Nucleus accumbens (tissue), 56 donors: Measurements from ENCODE around the gene SAMD8.
A peak's percentile ranks its signal among the peaks of the same experiment; 100 is the strongest.
"Not testable (repeated sequence)": the region's sequence is repeated elsewhere in the genome, so short reads cannot be mapped to it uniquely, and the experiment has no call there.

ENCODE experiments used
- DNase-seq, 56 donors: peaks; one replicate each; lab custom pipeline; 2025; lab: John Stamatoyannopoulos, UW

SAMD8 gene

DNA sequence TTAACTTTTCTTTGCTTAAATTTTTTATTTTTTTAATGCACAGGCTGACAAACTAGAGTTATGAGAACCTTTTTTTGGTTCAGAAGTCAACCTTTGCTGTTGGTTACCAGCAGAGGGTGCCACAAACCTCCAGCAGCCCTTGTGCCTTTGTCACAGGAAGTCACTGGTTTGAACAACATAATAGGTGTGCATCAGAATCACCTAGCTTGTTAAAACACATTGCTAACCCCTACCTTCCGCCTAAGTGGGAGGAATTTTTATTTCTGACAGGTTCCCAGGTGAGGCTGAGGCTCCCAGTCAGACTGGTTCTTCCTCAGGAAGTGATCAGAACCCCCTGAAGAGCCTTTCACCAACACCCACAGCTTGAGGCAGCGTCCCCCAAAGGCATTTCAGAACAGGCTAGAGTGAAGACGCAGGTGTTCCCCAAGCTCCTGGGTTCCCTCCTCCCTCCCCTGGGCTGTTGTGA is 76.5 kb downstream of the SAMD8 start:
- peak in 18 of 56 donors; percentile 1 to 33 (median 8) for DNase-seq

DNA sequence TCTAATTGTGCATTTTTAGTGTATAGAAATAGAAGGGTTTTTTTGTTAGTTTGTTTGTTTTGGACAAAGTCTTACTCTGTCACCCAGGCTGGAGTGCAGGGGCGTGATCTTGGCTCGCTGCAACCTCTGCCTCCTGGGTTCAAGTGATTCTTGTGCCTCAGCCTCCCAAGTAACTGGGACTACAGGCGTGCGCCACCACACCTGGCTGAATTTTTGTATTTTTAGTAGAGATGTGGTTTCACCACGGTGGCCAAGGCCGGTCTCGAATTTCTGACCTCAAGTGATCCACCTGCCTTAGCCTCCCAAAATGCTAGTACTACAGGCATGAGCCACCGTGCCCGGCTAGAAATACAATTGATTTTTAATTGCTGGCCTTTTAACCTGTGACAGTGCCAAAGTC is 77.1 kb downstream of the SAMD8 start:
- DNase-seq = not testable (repeated sequence)

DNA sequence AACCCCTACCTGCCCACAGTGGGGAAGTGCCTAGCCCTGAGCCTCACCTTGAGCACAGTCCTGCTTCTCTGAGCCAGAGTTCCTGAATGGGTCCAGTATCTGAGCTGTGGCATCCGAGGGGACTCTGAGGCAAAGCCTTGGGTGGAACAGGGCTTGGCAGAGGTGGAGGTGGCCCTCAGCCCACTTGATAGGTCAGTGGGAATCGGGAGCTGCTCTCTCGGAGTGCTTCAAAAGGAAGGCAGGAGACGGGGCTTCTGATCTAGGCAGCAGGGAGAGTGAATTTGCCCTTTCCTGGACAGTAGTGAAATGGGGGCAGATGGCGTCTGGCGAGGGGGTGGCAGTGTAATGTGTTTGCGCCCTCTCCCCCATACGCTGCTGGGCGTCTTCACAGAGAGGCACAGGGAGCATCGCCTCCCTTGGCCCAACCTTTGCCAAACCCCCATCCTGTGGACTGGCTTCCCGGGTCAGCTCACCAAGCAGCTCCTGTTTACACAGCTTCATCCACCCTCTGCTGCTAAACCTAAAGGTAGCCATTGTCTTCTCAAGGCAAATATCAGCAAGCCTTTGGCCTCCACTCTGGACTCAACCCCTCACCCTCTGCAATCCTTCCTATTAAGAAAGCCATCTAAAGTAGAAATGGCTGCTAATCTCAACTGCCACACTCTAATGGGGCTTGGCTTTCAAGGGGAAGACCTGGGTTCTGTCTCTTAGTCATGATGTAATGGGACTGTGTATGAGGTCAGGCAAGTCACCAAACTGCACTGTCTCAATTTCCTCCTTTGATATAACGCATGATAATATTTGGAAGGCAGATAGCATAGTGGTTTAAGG is 78.0 kb downstream of the SAMD8 start:
- no peak for DNase-seq

DNA sequence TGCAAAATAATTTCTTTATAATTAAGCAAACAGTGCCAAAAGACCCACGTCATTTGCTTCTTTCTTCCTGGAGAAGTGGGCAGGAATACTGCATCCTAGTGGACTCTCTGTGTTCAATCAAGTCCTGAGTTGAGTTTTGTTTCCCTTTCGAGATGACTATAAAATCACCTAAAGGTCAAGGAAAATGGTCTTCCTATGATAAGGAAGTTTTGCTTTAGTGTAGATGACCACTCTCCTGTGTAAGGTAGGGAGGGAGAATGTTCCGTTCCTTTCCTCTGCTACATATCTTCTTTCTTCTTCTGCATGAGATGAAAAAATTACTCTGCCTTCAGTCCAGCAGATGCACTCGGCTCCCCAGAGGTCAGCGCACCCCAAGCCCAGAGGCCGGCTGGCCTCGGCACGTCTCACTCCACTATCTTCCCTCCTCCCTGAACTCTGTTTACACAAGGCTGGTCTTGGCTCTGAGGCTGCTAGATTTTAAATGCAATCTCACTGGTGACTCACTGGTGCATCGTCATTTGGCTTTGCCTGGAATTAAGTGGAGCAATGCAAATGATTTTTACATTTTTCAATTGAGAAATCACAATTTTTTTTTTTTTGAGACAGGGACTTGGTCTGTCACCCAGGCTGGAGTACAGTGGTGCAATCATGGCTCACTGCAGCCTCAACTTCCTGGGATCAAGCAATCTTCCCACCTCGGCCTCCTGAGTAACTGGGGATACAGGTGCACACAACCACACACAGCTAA is 80.5 kb downstream of the SAMD8 start:
- no peak for DNase-seq

DNA sequence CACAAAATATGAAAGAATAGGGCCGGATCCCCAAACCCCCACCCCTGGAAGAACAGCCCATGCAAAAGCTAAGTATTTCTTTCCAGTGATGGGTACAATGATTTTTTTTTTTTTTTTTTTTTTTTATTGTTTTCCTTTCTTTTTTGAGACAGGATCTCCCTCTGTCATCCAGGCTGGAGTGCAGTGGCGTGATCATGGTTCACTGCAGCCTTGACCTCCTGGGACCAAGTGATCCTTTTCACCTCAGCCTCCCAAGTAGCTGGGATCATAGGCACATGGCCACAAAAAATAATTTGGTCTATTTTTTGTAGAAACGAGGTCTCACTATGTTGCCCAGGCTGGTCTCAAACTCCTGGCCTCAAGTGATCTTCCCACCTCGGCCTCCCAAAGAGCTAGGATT is 83.2 kb downstream of the SAMD8 start:
- not testable (repeated sequence) for DNase-seq

DNA sequence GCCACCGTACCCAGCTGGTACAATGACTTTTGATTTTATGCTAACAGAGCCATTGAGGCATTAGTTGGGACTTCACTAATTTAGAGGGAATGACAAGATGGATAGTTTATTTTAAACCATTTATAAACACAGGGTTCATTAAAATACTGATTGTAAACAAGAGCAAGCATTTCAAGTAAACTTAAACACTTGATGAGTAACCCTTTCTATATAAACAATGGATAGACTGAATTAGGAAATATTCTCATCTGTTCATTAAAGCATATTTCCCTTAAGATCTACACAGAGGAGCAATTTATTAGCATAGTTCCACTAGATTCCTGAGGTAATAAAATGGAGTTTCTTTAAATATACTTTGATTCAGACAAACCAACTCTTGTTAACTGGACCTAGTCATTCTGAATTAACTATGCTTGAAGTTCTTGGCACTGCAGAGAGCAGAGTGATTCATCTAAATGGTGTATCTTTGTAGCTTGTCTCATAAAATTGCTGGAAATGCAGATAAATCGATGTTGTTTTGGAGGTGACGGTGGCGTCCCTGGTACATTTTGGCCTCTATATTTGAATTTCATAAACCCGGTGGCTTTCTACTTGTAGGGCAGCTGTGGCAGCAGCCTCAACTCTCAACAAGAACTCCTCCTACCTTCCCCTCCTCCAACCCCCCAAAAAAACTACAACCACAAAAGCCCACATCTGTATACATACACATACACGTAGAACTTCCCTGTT is 83.7 kb downstream of the SAMD8 start:
- no peak for DNase-seq

DNA sequence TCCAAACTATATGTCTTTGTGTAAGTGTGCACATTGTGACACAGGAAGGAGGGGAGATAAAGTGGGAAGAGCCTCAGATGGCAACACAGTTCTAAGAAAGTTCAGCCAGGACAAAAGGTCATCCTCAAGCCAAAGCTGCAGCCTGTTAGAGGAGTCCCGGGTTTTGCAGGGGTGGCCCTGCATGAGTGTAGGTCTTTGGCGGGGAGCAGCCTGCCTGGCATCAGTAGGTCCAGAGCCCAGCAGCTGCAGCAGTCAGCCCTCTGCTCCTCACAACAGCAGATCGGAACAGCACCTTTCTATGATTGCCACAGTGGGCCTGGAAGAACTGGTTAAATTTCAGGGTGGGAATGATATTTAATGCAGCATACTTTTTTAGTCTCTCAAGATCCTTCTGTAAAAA is 85.6 kb downstream of the SAMD8 start:
- DNase-seq = no peak

DNA sequence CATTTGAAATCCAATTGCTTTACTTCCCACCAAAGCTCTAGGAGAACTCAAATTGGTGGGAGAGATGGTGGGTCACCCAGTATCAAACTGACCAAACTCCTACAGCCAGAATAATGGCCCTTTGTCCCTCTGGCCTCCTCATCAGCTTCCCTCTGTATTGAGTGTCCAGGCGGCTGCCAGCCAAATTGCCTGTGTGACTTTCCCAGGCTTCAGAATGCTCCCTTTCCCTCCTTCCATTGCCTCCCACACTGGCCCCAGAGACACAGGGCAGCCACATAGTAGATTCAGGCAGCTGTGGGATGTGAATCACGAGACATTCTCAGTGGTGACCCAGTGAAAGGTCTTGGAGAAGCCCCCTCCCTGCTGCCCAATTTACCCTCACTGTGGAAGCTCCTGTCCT is 86.5 kb downstream of the SAMD8 start:
- DNase-seq = peak in 37 of 56 donors; percentile 1 to 64 (median 25)

DNA sequence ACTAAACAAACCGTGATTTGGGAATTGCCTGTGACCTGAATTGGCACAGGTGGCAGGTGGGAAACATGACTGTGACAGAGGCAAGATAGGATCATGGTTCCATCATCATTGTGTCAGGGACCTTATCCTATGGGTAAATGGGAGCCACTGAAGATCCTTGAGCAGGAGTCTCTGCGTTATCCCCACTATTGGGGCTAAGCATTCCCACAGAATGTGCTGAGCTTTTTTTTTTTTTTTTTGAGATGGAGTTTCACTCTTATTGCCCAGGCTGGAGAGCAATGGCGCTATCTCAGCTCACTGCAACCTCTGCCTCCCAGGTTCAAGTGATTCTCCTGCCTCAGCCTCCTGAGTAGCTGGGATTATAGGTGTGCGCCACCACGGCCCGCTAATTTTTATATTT is 88.5 kb downstream of the SAMD8 start:
- DNase-seq = not testable (repeated sequence)

DNA sequence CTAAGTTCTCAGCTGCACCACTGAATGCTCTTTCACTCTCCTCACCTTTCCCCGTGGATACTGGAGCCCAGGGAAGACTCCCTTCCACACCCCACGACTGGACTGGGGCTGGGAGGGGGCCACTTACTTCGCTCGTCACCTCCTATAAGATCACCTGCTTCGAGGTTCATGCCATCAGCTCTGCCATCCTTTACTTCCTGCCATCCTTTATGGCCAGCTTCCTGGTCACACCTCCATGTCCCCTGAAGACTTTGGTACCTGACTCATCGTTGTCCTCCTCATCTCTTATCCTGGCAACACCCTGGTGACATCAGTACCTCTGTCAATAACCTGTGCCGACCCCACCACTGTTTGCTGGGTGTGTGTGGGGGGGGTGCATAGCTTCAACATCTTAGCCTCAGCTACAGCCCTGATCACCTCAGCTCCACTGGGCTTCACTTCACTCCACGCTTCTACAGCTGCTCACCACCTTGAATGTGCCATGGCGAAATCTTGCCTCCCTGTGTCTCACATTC is 90.4 kb downstream of the SAMD8 start:
- DNase-seq = no peak

DNA sequence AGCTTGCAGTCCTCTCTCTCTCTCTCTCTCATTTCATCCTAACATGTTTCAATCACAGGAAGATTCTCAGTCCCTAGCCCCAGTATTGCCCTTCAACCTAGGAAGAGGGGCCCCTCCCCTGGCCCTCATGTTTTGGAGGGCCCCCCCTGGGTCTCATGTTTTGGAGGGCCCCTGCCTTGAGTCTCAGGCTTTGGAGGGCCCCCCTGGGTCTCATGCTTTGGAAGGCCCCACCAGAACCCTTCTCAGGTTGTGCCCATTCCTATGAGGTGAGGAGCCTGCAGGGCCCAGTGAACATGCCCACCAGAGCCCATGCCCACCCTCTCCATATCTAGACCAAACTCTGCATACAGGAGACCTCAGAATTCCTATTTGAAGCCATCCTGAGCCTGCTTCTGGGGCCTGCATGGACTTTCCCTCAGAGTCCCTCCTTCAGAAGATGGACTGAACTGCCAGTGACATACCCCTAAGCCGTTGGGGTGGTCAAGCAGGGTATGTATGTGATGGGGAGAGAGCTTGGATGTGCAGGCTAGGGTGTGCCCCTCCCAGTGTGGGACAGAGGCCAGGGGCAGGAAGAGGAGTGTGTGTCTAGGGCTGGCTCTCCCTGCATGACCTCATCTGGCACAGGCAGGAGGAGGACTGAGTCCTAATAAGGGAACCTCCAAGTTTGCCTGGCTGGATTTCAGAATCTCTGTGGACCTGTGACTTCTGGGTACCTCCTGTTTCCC is 91.0 kb downstream of the SAMD8 start:
- DNase-seq = no peak

DNA sequence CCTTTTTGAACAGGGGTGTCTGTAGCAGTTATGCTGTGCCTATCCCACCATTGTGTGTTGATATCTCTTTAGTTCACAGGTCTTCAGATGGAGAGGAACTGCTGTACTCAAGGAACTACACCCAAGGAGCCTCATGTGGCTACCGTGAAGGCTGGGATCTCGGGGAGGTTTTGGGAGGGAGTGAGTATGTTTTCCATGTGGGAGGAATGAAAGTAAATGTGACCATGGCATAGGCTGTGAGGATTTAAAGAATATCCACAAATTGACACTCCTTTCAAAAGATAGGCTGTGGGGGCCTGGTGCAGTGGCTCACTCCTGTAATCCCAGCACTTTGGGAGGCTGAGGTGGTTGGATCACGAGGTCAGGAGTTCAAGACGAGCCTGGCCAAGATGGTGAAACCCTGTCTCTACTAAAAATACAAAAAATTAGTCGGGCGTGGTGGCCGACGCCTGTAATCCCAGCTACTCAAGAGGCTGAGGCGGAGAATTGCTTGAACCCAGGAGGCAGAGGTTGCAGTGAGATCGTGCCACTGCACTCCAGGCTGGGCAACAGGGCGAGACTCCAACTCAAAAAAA is 91.7 kb downstream of the SAMD8 start:
- DNase-seq = not testable (repeated sequence)

DNA sequence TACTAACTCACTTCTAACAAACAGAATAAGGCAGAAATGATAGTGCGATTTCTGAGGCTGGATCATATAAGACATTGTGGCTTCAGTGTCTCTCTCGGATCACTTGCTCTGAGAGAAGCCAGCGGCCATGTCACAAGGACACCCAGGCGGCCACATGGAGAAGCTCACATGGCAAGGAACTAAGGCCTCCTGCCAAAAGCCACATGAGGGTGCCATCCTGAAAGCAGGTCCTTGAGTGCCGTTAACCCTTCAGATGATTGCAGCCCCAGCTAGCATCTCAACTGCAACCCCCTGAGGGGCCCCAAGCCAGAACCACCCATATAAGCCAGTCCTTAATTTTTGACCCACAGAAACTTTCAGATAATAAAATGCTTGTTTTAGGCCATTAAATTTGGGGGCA is 92.3 kb downstream of the SAMD8 start:
- DNase-seq = no peak

DNA sequence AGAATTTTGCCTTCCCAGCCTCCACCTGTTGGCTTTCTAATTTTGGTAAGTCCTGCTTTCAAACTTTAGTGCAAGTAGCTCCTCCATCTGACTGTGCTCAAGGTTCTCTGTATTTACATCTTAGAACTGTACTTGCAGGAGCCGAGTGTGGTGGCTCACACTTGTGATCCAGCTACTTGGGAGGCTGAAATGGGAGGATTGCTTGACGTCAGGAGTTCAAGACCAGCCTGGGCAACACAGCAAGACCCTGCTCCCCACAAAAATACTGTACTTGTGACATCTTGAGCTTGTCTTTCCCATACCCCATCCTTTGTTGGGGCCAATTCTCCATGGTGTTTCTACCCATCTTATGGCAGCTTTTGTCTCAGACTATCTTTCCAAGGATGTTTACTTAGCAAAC is 94.5 kb downstream of the SAMD8 start:
- DNase-seq = no peak

DNA sequence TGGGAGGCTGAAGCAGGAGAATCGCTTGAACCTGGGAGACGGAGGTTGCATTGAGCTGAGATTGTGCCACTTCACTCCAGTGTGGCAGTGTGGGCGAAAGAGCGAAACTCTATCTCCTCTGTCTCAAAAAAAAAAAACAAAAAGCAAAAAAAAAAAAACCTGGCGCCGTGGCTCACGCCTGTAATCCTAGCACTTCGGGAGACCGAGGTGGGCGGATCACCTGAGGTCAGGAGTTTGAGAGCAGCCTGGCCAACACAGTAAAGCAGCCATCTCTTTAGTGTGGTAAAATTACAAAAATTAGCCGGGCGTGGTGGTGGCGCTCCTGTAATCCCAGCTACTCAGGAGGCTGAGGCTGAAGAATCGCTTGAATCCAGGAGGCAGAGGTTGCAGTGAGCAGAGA is 95.2 kb downstream of the SAMD8 start:
- not testable (repeated sequence) for DNase-seq

DNA sequence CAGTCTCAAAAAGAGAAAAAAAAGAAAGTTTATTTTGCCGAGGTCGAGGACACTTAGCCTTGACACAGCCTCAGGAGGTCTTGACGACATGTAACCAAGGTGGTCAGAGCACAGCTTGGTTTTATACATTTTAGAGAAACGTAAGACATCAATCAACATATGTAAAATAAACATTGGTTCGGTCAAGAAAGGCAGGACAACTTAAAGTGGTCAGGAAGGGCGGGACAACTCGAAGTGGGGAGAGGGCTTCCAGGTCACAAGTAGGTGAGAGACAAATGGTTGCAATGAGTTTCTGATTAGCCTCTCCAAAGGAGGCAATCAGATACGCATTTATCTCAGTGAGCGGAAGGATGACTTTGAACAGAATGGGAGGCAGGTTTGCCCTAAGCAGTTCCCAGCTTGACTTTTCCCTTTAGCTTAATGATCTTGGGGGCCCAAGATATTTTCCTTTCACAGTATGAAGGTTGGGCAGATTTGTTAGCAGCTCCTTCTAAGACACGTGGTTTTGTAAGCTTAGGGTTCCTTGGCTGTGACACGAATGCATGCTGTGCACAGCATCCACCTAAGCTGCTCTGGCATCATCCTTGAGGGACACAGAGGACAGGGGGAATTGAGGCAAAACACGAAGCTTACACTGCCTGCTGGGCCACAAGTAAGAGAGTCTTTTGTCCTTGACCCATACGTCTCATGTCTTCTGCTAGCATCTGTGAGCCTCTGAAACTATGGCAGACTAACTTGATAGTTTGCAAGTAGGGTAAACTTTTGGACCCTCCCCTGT is 95.8 kb downstream of the SAMD8 start:
- DNase-seq = no peak

DNA sequence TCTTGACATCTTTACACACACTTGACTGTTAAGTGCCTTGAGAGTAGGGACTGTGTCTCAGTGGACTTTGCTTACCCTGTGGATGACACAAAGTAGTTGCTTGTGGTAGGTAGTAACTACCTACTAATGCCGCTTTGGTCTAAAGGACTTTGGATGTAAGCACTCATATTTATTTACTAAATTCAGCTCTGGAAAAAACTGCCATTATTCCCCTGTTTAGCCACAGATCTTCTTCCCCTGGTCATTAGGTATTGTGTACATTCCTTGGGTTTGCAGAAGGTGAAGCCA is 96.3 kb downstream of the SAMD8 start:
- DNase-seq = no peak

DNA sequence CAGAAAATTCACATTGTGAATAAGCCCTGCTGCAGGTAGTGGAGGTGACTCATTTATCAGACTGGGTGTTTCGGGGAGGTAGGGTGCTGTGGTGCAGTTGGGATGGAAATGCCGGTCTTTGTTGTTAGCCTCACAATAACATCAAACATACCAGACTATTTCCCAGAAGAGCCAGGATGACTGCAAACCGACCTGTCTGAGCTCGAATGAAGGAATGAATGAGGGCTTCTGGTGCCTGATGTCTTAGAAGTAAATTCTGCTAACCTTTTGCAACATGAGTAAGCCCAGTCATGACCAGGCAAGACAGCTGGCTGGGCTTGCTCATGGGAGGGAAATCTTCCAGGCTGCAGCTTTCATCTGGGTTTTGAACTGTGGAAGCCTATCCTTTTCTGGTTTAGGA is 96.7 kb downstream of the SAMD8 start:
- no peak for DNase-seq
